ENCODE data around the gene BCL2L11. TPM values are rescaled to one million over a fixed set of nuclear protein-coding genes. Genes with fewer than 3 reads are reported as not detected.
"Not testable (repeated sequence)": the region's sequence is repeated elsewhere in the genome, so short reads cannot be mapped to it uniquely, and the experiment has no call there.

Gene BCL2L11
- total and polyA plus RNA-seq, 2 donors (not counting 3 experiments of a cell fraction or from before 2014, with no cell fraction given), result 12.9 to 26.6 TPM

GRCh38 chr2:111072220-111072871, 48.4 kb upstream of the BCL2L11 start:
- BruUV-seq (replicated peaks), result TSS peak; percentile 91
- Histone ChIP-seq H3K4me2 (ENCODE audit: insufficient read depth, low read length) (peak overlapping the region; percentile 72), H3K4me1 (ENCODE audit: control insufficient read depth, extremely low read depth, insufficient read depth, low read length) (peaks cover 22% of the 10 kb centered on the region), H3K9ac (replicated peaks; ENCODE audit: extremely low read depth, insufficient read depth, low read length) (peak overlapping the region; percentile 71), H2AFZ (ENCODE audit: low read depth, low read length) (no peak overlapping the region), H3K27me3 (ENCODE audit: control insufficient read depth in 2 of 2, insufficient read depth in 2 of 2, low read length in 2 of 2) (no peaks in the 10 kb centered on the region), H3K9me3 (replicated peaks; ENCODE audit: control insufficient read depth, insufficient read depth, low read length) (no peaks in the 10 kb centered on the region), H3K36me3 (ENCODE audit: control insufficient read depth in 2 of 2, extremely low read depth in 1 of 2, insufficient read depth in 2 of 2, low read length in 2 of 2) (no peaks in the 10 kb centered on the region), H3K9me1 (replicated peaks; ENCODE audit: control insufficient read depth, extremely low read depth, insufficient read depth, low read length) (no peaks in the 10 kb centered on the region), H4K20me1 (replicated peaks; ENCODE audit: control insufficient read depth, extremely low read depth, insufficient read depth, low read length) (no peaks in the 10 kb centered on the region), H3K79me2 (ENCODE audit: control insufficient read depth, insufficient read depth, low read length) (no peaks in the 10 kb centered on the region), H3K4me3 (replicated peaks in 1 of 3; ENCODE audit: insufficient read depth in 1 of 3, low read depth in 1 of 3, low read length in 3 of 3) (peak overlapping the region in 1 of 3 experiments; percentile 15), H3K27ac (ENCODE audit: insufficient read depth, low read depth, low read length) (peak overlapping the region; percentile 95)
- ChIA-PET POLR2A (interaction anchor here (0.8 to 1.3 kb wide), 2 partner anchors 19 to 50 kb away, joined by 3 read pairs; no protein-coding TSS in a partner anchor), CTCF (interaction anchor here (0.9 to 1.2 kb wide), 4 partner anchors 22 to 48 kb away, joined by 3 to 5 read pairs (median 4); partner anchors contain the start of gene BCL2L11)
- dilution Hi-C loops (cut with MboI; ENCODE audit: extremely low pct_ligation_motif_present, low sequenced_read_pairs) (no loop called here), intact Hi-C loops (cut with micrococcal nuclease) (loop anchor here (1.0 to 5.0 kb wide), 2 partner anchors 48 to 630 kb away; partner anchors contain the start of gene BCL2L11)
- peak; percentile 98 for DNase-seq (ENCODE audit: low read depth, low spot score)
- TF ChIP-seq MYC (IDR thresholded peaks at IDR 0.05; ENCODE audit: low read depth, low read length), result no peak
- no peak for TF ChIP-seq CTCF (IDR thresholded peaks at IDR 0.05; ENCODE audit: extremely low read depth in 1 of 2, insufficient read depth in 1 of 2, low read depth in 1 of 2, low read length in 2 of 2)
- TF ChIP-seq FOS (IDR thresholded peaks at IDR 0.05; ENCODE audit: borderline replicate concordance, insufficient read depth, low read length), result peak; percentile 70
- peak; percentile 62 for TF ChIP-seq GATA2 (IDR thresholded peaks at IDR 0.05; ENCODE audit: insufficient read depth, insufficient read length, low read depth, low read length)
- TF ChIP-seq MAX (IDR thresholded peaks at IDR 0.05; ENCODE audit: insufficient read depth, insufficient read length), result no peak
- peak; percentile 37 for TF ChIP-seq POLR2A (IDR thresholded peaks at IDR 0.05; ENCODE audit: low read depth, low read length)
- peak; percentile 33 for TF ChIP-seq POLR2AphosphoS5 (IDR thresholded peaks at IDR 0.05; ENCODE audit: insufficient read depth, low read depth, low read length)
- TF ChIP-seq JUN (IDR thresholded peaks at IDR 0.05; ENCODE audit: borderline replicate concordance, insufficient read depth, insufficient read length, low read depth), result peak; percentile 91
- no peak for TF ChIP-seq EZH2 (IDR thresholded peaks at IDR 0.05; ENCODE audit: borderline replicate concordance, low read depth, low read length, severe bottlenecking)
- FAIRE-seq, result no peak

- H3K4me3 ChIP-seq (replicated peaks in 1 of 3; ENCODE audit: insufficient read depth in 1 of 3, low read depth in 1 of 3, low read length in 3 of 3); H3K9me1 ChIP-seq (replicated peaks; ENCODE audit: control insufficient read depth, extremely low read depth, insufficient read depth, low read length); H3K4me1 ChIP-seq (ENCODE audit: control insufficient read depth, extremely low read depth, insufficient read depth, low read length); H3K9ac ChIP-seq (replicated peaks; ENCODE audit: extremely low read depth, insufficient read depth, low read length); FAIRE-seq; H3K9me3 ChIP-seq (replicated peaks; ENCODE audit: control insufficient read depth, insufficient read depth, low read length); H3K27ac ChIP-seq (ENCODE audit: insufficient read depth, low read depth, low read length); H3K79me2 ChIP-seq (ENCODE audit: control insufficient read depth, insufficient read depth, low read length); dilution Hi-C loops (cut with MboI; ENCODE audit: extremely low pct_ligation_motif_present, low sequenced_read_pairs); H4K20me1 ChIP-seq (replicated peaks; ENCODE audit: control insufficient read depth, extremely low read depth, insufficient read depth, low read length); H2AFZ ChIP-seq (ENCODE audit: low read depth, low read length); DNase-seq (ENCODE audit: low read depth, low spot score); POLR2A ChIA-PET; CTCF ChIA-PET; H3K36me3 ChIP-seq (ENCODE audit: control insufficient read depth in 2 of 2, extremely low read depth in 1 of 2, insufficient read depth in 2 of 2, low read length in 2 of 2); BruUV-seq (replicated peaks); intact Hi-C loops (cut with micrococcal nuclease); H3K4me2 ChIP-seq (ENCODE audit: insufficient read depth, low read length): not testable (repeated sequence)
- peaks cover 16 to 24% of the 10 kb centered on the region in 2 experiments for H3K27me3 ChIP-seq (ENCODE audit: control insufficient read depth in 2 of 2, insufficient read depth in 2 of 2, low read length in 2 of 2)
Measured at GRCh38 chr2:111082659-111083058, 38.1 kb upstream of the BCL2L11 start.
